Measurements from ENCODE around the gene PIGO. TPM values are rescaled to one million over a fixed set of nuclear protein-coding genes. Genes with fewer than 3 reads are reported as not detected.

Gene PIGO
- total RNA-seq = 10.6 and 13.5 TPM in 2 replicates

GRCh38 chr9:35096035-35096849, at the start of gene PIGO:
PIGO (minus strand) TSS chr9:35096591; CDS start chr9:35095565, 1,026 bp downstream.

GRCh38 chr9:35115680-35116538, 19.5 kb upstream of the PIGO start, which contains the start of gene ATOSB:
ATOSB (minus strand) TSS chr9:35115862; CDS start chr9:35108274, 7,588 bp downstream.

GRCh38 chr9:35102769-35103659, 6.6 kb upstream of the PIGO start, which contains the start of gene STOML2:
STOML2 (minus strand) TSS chr9:35103131; CDS start chr9:35103094, 37 bp downstream.

GRCh38 chr9:35079426-35080341, 16.7 kb downstream of the PIGO start, which contains the start of gene FANCG:
FANCG (minus strand) TSS chr9:35079942; CDS start chr9:35079524, 418 bp downstream.

GRCh38 chr9:35072461-35073278, 23.7 kb downstream of the PIGO start, which contains the start of gene VCP:
VCP (minus strand) TSS chr9:35072625; CDS start chr9:35072353, 272 bp downstream.

Small RNA genes within 50 kb of the gene (small RNA-seq; reads per million reads assigned to genes)
- not detected for gene RN7SL338P

Other genes with a start within 250 kb of the PIGO start
- 0.11 and 0.26 TPM in 2 replicates for gene PHF24, start 138.3 kb downstream of the PIGO start, total RNA-seq
- gene DNAJB5, start 106.8 kb downstream of the PIGO start, total RNA-seq = 8.5 and 13.1 TPM in 2 replicates
- 254 and 283 TPM in 2 replicates for gene VCP, start 24.0 kb downstream of the PIGO start, total RNA-seq
- gene FANCG, start 16.6 kb downstream of the PIGO start, total RNA-seq = 10.5 and 12.2 TPM in 2 replicates
- gene STOML2, start 6.5 kb upstream of the PIGO start, total RNA-seq = 114 and 128 TPM in 2 replicates
- gene ATOSB, start 19.3 kb upstream of the PIGO start, total RNA-seq = 18.8 and 23.7 TPM in 2 replicates
- 15.0 and 15.5 TPM in 2 replicates for gene UNC13B, start 65.4 kb upstream of the PIGO start, total RNA-seq

All from articular chondrocyte of knee joint (primary cell).